NCI-H345 (cell line): Measurements from ENCODE around the gene MAJIN.
A peak's percentile ranks its signal among the peaks of the same experiment; 100 is the strongest.

ENCODE experiments used
- DNase-seq: peaks from one replicate; lab custom pipeline; 2025; lab: John Stamatoyannopoulos, UW

Gene MAJIN

GRCh38 chr11:64911689-64912088 is 60.2 kb downstream of the MAJIN start:
- DNase-seq = no peak

- no peak for DNase-seq
Observed at GRCh38 chr11:64911142-64911541, 60.8 kb downstream of the MAJIN start.

GRCh38 chr11:64910451-64911093 is 61.3 kb downstream of the MAJIN start:
- no peak for DNase-seq

GRCh38 chr11:64909653-64910343 is 62.1 kb downstream of the MAJIN start:
- DNase-seq = no peak

GRCh38 chr11:64908766-64909165 is 63.1 kb downstream of the MAJIN start:
- DNase-seq = no peak

GRCh38 chr11:64906314-64906635 is 65.6 kb downstream of the MAJIN start:
- no peak for DNase-seq

- DNase-seq = no peak
Observed at GRCh38 chr11:64905516-64906313, 66.2 kb downstream of the MAJIN start.

GRCh38 chr11:64903291-64903833 is 68.5 kb downstream of the MAJIN start:
- no peak for DNase-seq

GRCh38 chr11:64902102-64902900 is 69.6 kb downstream of the MAJIN start:
- DNase-seq = no peak

GRCh38 chr11:64900774-64901173 is 71.1 kb downstream of the MAJIN start:
- DNase-seq = no peak

GRCh38 chr11:64900263-64900678 is 71.6 kb downstream of the MAJIN start:
- no peak for DNase-seq

GRCh38 chr11:64898541-64898940 is 73.4 kb downstream of the MAJIN start:
- no peak for DNase-seq

GRCh38 chr11:64898076-64898445 is 73.8 kb downstream of the MAJIN start:
- DNase-seq = no peak

- DNase-seq = no peak
Observed at GRCh38 chr11:64897381-64898075, 74.4 kb downstream of the MAJIN start.

GRCh38 chr11:64896448-64897022 is 75.4 kb downstream of the MAJIN start:
- no peak for DNase-seq

GRCh38 chr11:64894812-64895452 is 77.0 kb downstream of the MAJIN start:
- DNase-seq = no peak

- DNase-seq = peak; percentile 52
Observed at GRCh38 chr11:64894070-64894811, 77.7 kb downstream of the MAJIN start.

GRCh38 chr11:64893194-64894069 is 78.5 kb downstream of the MAJIN start:
- DNase-seq = no peak

GRCh38 chr11:64892838-64893193 is 79.1 kb downstream of the MAJIN start:
- DNase-seq = no peak
